DOHH2 (cell line): Measurements from ENCODE around the gene GRIA1.

ENCODE experiments used
- EZH2phosphoT487 ChIP-seq: fragments of 200-600 bp; sonication (generic); IDR thresholded peaks from 2 replicates; pipeline ENCODE4 v1.6.1; 2017; ENCODE audit warnings: borderline replicate concordance, mild to moderate bottlenecking, antibody characterized with exemption, low read length, moderate library complexity, mixed read lengths
- TF ChIP-seq, protein P1 (sequence below): fragments of 200-600 bp; sonication (generic); IDR thresholded peaks from one replicate; pipeline ENCODE4 v1.5.1; 2014; ENCODE audit warnings: antibody characterized with exemption, mild to moderate bottlenecking, low read depth, low read length; ENCODE audit not compliant: poor library complexity, severe bottlenecking

- no peak for TF ChIP-seq EZH2phosphoT487
- TF ChIP-seq, protein P1, sequence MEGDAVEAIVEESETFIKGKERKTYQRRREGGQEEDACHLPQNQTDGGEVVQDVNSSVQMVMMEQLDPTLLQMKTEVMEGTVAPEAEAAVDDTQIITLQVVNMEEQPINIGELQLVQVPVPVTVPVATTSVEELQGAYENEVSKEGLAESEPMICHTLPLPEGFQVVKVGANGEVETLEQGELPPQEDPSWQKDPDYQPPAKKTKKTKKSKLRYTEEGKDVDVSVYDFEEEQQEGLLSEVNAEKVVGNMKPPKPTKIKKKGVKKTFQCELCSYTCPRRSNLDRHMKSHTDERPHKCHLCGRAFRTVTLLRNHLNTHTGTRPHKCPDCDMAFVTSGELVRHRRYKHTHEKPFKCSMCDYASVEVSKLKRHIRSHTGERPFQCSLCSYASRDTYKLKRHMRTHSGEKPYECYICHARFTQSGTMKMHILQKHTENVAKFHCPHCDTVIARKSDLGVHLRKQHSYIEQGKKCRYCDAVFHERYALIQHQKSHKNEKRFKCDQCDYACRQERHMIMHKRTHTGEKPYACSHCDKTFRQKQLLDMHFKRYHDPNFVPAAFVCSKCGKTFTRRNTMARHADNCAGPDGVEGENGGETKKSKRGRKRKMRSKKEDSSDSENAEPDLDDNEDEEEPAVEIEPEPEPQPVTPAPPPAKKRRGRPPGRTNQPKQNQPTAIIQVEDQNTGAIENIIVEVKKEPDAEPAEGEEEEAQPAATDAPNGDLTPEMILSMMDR = no peak
Measured at GRCh38 chr5:153640293-153640692, 149.8 kb downstream of the GRIA1 start.
